Measurements from ENCODE around the gene SDCBP2. TPM values are rescaled to one million over a fixed set of nuclear protein-coding genes. Genes with fewer than 3 reads are reported as not detected.

The SDCBP2 gene
- total RNA-seq, 1 donor from 2014 or later: 10.9 TPM

GRCh38 chr20:1308067-1308701, 20.8 kb downstream of the SDCBP2 start:
- intact Hi-C loops (cut with DNase I): no loop called here
- TF ChIP-seq CTCF (IDR thresholded peaks at IDR 0.05): no peak
- Histone ChIP-seq H3K27ac (no peak overlapping the region), H3K4me3 (no peak overlapping the region), H3K4me1 (no peaks in the 10 kb centered on the region), H3K36me3 (no peaks in the 10 kb centered on the region), H3K27me3 (no peaks in the 10 kb centered on the region), H3K9me3 (no peaks in the 10 kb centered on the region)
- DNase-seq: no peak
- ATAC-seq: no peak

GRCh38 chr20:1307571-1307971, 21.4 kb downstream of the SDCBP2 start:
- ATAC-seq: no peak

GRCh38 chr20:1307171-1307570, 21.8 kb downstream of the SDCBP2 start:
- Histone ChIP-seq H3K9me3 (no peaks in the 10 kb centered on the region), H3K36me3 (no peaks in the 10 kb centered on the region), H3K4me1 (no peaks in the 10 kb centered on the region), H3K27ac (no peak overlapping the region), H3K4me3 (no peak overlapping the region), H3K27me3 (no peaks in the 10 kb centered on the region)
- intact Hi-C loops (cut with DNase I): no loop called here
- no peak for ATAC-seq
- peak; percentile 47 for DNase-seq
- no peak for TF ChIP-seq CTCF (IDR thresholded peaks at IDR 0.05)

More at GRCh38 chr20:1307571-1307971, 21.4 kb downstream of the SDCBP2 start:
- Histone ChIP-seq H3K9me3 (no peaks in the 10 kb centered on the region), H3K27ac (no peak overlapping the region), H3K4me1 (no peaks in the 10 kb centered on the region), H3K36me3 (no peaks in the 10 kb centered on the region), H3K27me3 (no peaks in the 10 kb centered on the region), H3K4me3 (no peak overlapping the region)
- no peak for TF ChIP-seq CTCF (IDR thresholded peaks at IDR 0.05)
- intact Hi-C loops (cut with DNase I): no loop called here
- no peak for DNase-seq

- DNase-seq (peak; percentile 46), ATAC-seq (no peak)
- Histone ChIP-seq H3K4me3 (no peak overlapping the region), H3K27me3 (no peaks in the 10 kb centered on the region), H3K9me3 (no peaks in the 10 kb centered on the region), H3K27ac (no peak overlapping the region), H3K4me1 (no peaks in the 10 kb centered on the region), H3K36me3 (no peaks in the 10 kb centered on the region)
- TF ChIP-seq CTCF (IDR thresholded peaks at IDR 0.05): no peak
- intact Hi-C loops (cut with DNase I): no loop called here
These were observed 22.4 kb downstream of the SDCBP2 start for GRCh38 chr20:1306316-1307135.

GRCh38 chr20:1305712-1306111, 23.2 kb downstream of the SDCBP2 start:
- Histone ChIP-seq H3K4me1 (no peaks in the 10 kb centered on the region), H3K27ac (no peak overlapping the region), H3K4me3 (no peak overlapping the region), H3K36me3 (no peaks in the 10 kb centered on the region), H3K9me3 (no peaks in the 10 kb centered on the region), H3K27me3 (no peaks in the 10 kb centered on the region)
- intact Hi-C loops (cut with DNase I): no loop called here
- TF ChIP-seq CTCF (IDR thresholded peaks at IDR 0.05): no peak
- peak; percentile 3 for ATAC-seq
- DNase-seq: no peak

Measured in upper lobe of right lung (tissue), 1 donor.